Pancreas (tissue), 10 donors: ENCODE measurements around the gene EIF5AL1. TPM values are rescaled to one million over a fixed set of nuclear protein-coding genes. Genes with fewer than 3 reads are reported as not detected.

Experiments used
- ATAC-seq, 4 donors: fragments of 200-7000 bp; cut with Tn5 transposase; one replicate each; pipeline versions ENCODE4 v1.8.0 to v1.9.1; 2020; ENCODE audit warnings: mild to moderate bottlenecking in 4 of 4, moderate library complexity in 4 of 4
- DNase-seq, 6 donors: peaks; one replicate each; pipeline ENCODE4 v3.0.0-alpha.2; 2020
- FAIRE-seq: peaks from 2 replicates; lab custom pipeline; 2012; peaks lifted over from hg19 to GRCh38; lab: Jason Lieb, UNC
- H3K27ac ChIP-seq, 4 donors: fragments of 200-600 bp; sonication (generic); 1 replicate in 3 of 4; 2 replicates in 1 of 4; pipeline versions ENCODE4 v1.5.0 to v1.8.0; 2020
- H3K27me3 ChIP-seq, 4 donors: fragments of 200-600 bp; one replicate each; pipeline ENCODE4 v1.8.0; 2021
- H3K36me3 ChIP-seq, 3 donors: fragments of 200-600 bp; sonication (generic) in 1 of 3; one replicate each; pipeline versions ENCODE4 v1.5.0 to v1.8.0; 2020 to 2021
- H3K4me1 ChIP-seq, 3 donors: fragments of 200-600 bp; one replicate each; pipeline ENCODE4 v1.8.0; 2021
- H3K4me3 ChIP-seq, 4 donors: fragments of 200-600 bp; sonication (generic) in 2 of 4; one replicate each; pipeline versions ENCODE4 v1.5.0 to v1.8.0; 2020 to 2021
- H3K9me3 ChIP-seq, 4 donors: fragments of 200-600 bp; one replicate each; pipeline ENCODE4 v1.8.0; 2021
- CTCF ChIP-seq, 4 donors: fragments of 200-600 bp; sonication (generic) in 3 of 4; IDR thresholded peaks; one replicate each; pipeline versions ENCODE4 v1.5.0 to v1.8.0; 2021; ENCODE audit warnings: antibody characterized with exemption in 4 of 4
- WGBS, 2 donors: extraction: QIAGEN DNeasy Blood & Tissue Kit; methylation state at CpG; one replicate each; pipeline ENCODE4 v1.1.7; 2013; 5-methylcytosine and 5-hydroxymethylcytosine counted together
- intact Hi-C, 3 donors: fragments of 100-400 bp; cut with DNase I; formaldehyde crosslinking; loops; one replicate each; pipeline versions ENCODE4 v1.11.1 to v1.14.2; 2022
- polyA plus RNA-seq, 2 donors: library from polyadenylated mRNA; stranded (reverse); fragments of 200-250 nt; gene quantifications; one replicate each; pipeline ENCODE4 v1.2.3, GENCODE V29; 2013
- total RNA-seq, 6 donors: library from RNA; stranded (reverse); fragmentation: NEBNext Ultra II Directional in 4 of 6; extraction: Animal tissue kit (Norgen Biotek cat#: 25700) in 4 of 6; gene quantifications; one replicate each; pipeline versions ENCODE4 v1.2.1 to v1.2.4, GENCODE V29; 2021 to 2023
- donor health status: healthy with polysubstance abuse.
- donor health status: DM: no; HTN: no; CAD: no; lungs with moderate emphysema.
- donor health status: DM: no; HTN: no; CAD: no.
- donor health status: control.
- donor health status: control.
- donor health status: Bipolar disorder and iron deficiency.
- donor health status: DM: yes; HTN: yes; CAD: no.
- donor health status: DM: no; HTN: no; CAD: no.
- donor health status: DM: no; HTN: no; CAD: no.
- donor health status: DM: yes; HTN: yes; CAD: no.

The EIF5AL1 gene
- total and polyA plus RNA-seq, 8 donors = 0.05 to 0.44 (median 0.33) TPM; not detected in 1

- peak in 1 of 4 donors; percentile 31 for ATAC-seq
- DNase-seq = no peak
- Histone ChIP-seq H3K4me3 (no peak overlapping the region), H3K36me3 (no peaks in the 10 kb centered on the region), H3K27me3 (no peaks in the 10 kb centered on the region), H3K27ac (no peak overlapping the region), H3K9me3 (no peaks in the 10 kb centered on the region), H3K4me1 (no peaks in the 10 kb centered on the region)
- no peak for TF ChIP-seq CTCF (IDR thresholded peaks at IDR 0.05)
- intact Hi-C loops = no loop called here
- 75 to 83% methylated on average over 9 of the region's 9 CpGs for WGBS, 2 donors
- FAIRE-seq = no peak
Measured at GRCh38 chr10:79490400-79491142, 21.8 kb upstream of the EIF5AL1 start.

GRCh38 chr10:79491143-79491835 lies 21.0 kb upstream of the EIF5AL1 start:
- FAIRE-seq (no peak), DNase-seq (no peak), ATAC-seq (peak in 1 of 4 donors; percentile 15)
- Histone ChIP-seq H3K27me3 (no peaks in the 10 kb centered on the region), H3K9me3 (no peaks in the 10 kb centered on the region), H3K4me1 (no peaks in the 10 kb centered on the region), H3K27ac (no peak overlapping the region), H3K36me3 (no peaks in the 10 kb centered on the region), H3K4me3 (no peak overlapping the region)
- intact Hi-C loops = no loop called here
- no peak for TF ChIP-seq CTCF (IDR thresholded peaks at IDR 0.05)
- 87 to 89% methylated on average over 6 of the region's 6 CpGs for WGBS, 2 donors

GRCh38 chr10:79492256-79492655 lies 20.1 kb upstream of the EIF5AL1 start:
- Histone ChIP-seq H3K27me3 (no peaks in the 10 kb centered on the region), H3K4me3 (no peak overlapping the region), H3K27ac (no peak overlapping the region), H3K4me1 (no peaks in the 10 kb centered on the region), H3K36me3 (no peaks in the 10 kb centered on the region), H3K9me3 (no peaks in the 10 kb centered on the region)
- WGBS, 2 donors = 94 to 96% methylated on average over 6 of the region's 6 CpGs
- no peak for TF ChIP-seq CTCF (IDR thresholded peaks at IDR 0.05)
- DNase-seq = no peak
- no peak for FAIRE-seq
- intact Hi-C loops = no loop called here
- ATAC-seq = no peak

- TF ChIP-seq CTCF (IDR thresholded peaks at IDR 0.05) = no peak
- Histone ChIP-seq H3K27ac (no peak overlapping the region), H3K9me3 (no peaks in the 10 kb centered on the region), H3K27me3 (no peaks in the 10 kb centered on the region), H3K36me3 (no peaks in the 10 kb centered on the region), H3K4me1 (no peaks in the 10 kb centered on the region), H3K4me3 (no peak overlapping the region)
- intact Hi-C loops = no loop called here
- ATAC-seq (no peak), FAIRE-seq (no peak), DNase-seq (no peak)
- 66 to 81% methylated on average over 3 of the region's 3 CpGs for WGBS, 2 donors
Measured at GRCh38 chr10:79492839-79493238, 19.5 kb upstream of the EIF5AL1 start.

- WGBS, 2 donors = 62 to 65% methylated on average over 1 of the region's 1 CpG
- Histone ChIP-seq H3K9me3 (no peaks in the 10 kb centered on the region), H3K27me3 (no peaks in the 10 kb centered on the region), H3K4me3 (no peak overlapping the region), H3K4me1 (no peaks in the 10 kb centered on the region), H3K36me3 (no peaks in the 10 kb centered on the region), H3K27ac (no peak overlapping the region)
- DNase-seq (no peak), FAIRE-seq (no peak), ATAC-seq (no peak)
- TF ChIP-seq CTCF (IDR thresholded peaks at IDR 0.05) = no peak
- intact Hi-C loops = no loop called here
Measured at GRCh38 chr10:79493806-79494205, 18.5 kb upstream of the EIF5AL1 start.
